Pancreas (tissue), 10 donors: ENCODE data around the gene TAB2. TPM values are rescaled to one million over a fixed set of nuclear protein-coding genes. Genes with fewer than 3 reads are reported as not detected.

Source experiments
- ATAC-seq, 4 donors: fragments of 200-7000 bp; cut with Tn5 transposase; one replicate each; pipeline versions ENCODE4 v1.8.0 to v1.9.1; 2020; ENCODE audit warnings: mild to moderate bottlenecking in 4 of 4, moderate library complexity in 4 of 4
- DNase-seq, 6 donors: peaks; one replicate each; pipeline ENCODE4 v3.0.0-alpha.2; 2020
- FAIRE-seq: peaks from 2 replicates; lab custom pipeline; 2012; peaks lifted over from hg19 to GRCh38; lab: Jason Lieb, UNC
- H3K27ac ChIP-seq, 4 donors: fragments of 200-600 bp; sonication (generic); 1 replicate in 3 of 4; 2 replicates in 1 of 4; pipeline versions ENCODE4 v1.5.0 to v1.8.0; 2020
- H3K27me3 ChIP-seq, 4 donors: fragments of 200-600 bp; one replicate each; pipeline ENCODE4 v1.8.0; 2021
- H3K36me3 ChIP-seq, 3 donors: fragments of 200-600 bp; sonication (generic) in 1 of 3; one replicate each; pipeline versions ENCODE4 v1.5.0 to v1.8.0; 2020 to 2021
- H3K4me1 ChIP-seq, 3 donors: fragments of 200-600 bp; one replicate each; pipeline ENCODE4 v1.8.0; 2021
- H3K4me3 ChIP-seq, 4 donors: fragments of 200-600 bp; sonication (generic) in 2 of 4; one replicate each; pipeline versions ENCODE4 v1.5.0 to v1.8.0; 2020 to 2021
- H3K9me3 ChIP-seq, 4 donors: fragments of 200-600 bp; one replicate each; pipeline ENCODE4 v1.8.0; 2021
- CTCF ChIP-seq, 4 donors: fragments of 200-600 bp; sonication (generic) in 3 of 4; IDR thresholded peaks; one replicate each; pipeline versions ENCODE4 v1.5.0 to v1.8.0; 2021; ENCODE audit warnings: antibody characterized with exemption in 4 of 4
- WGBS, 2 donors: extraction: QIAGEN DNeasy Blood & Tissue Kit; methylation state at CpG; one replicate each; pipeline ENCODE4 v1.1.7; 2013; 5-methylcytosine and 5-hydroxymethylcytosine counted together
- intact Hi-C, 3 donors: fragments of 100-400 bp; cut with DNase I; formaldehyde crosslinking; loops; one replicate each; pipeline versions ENCODE4 v1.11.1 to v1.14.2; 2022
- polyA plus RNA-seq, 2 donors: library from polyadenylated mRNA; stranded (reverse); fragments of 200-250 nt; gene quantifications; one replicate each; pipeline ENCODE4 v1.2.3, GENCODE V29; 2013
- total RNA-seq, 6 donors: library from RNA; stranded (reverse); fragmentation: NEBNext Ultra II Directional in 4 of 6; extraction: Animal tissue kit (Norgen Biotek cat#: 25700) in 4 of 6; gene quantifications; one replicate each; pipeline versions ENCODE4 v1.2.1 to v1.2.4, GENCODE V29; 2021 to 2023
- donor health status: healthy with polysubstance abuse.
- donor health status: DM: no; HTN: no; CAD: no; lungs with moderate emphysema.
- donor health status: DM: no; HTN: no; CAD: no.
- donor health status: control.
- donor health status: control.
- donor health status: Bipolar disorder and iron deficiency.
- donor health status: DM: yes; HTN: yes; CAD: no.
- donor health status: DM: no; HTN: no; CAD: no.
- donor health status: DM: no; HTN: no; CAD: no.
- donor health status: DM: yes; HTN: yes; CAD: no.

Gene TAB2
- total and polyA plus RNA-seq, 8 donors, result 6.6 to 35.1 (median 20.7) TPM

GRCh38 chr6:149324428-149324827 lies 6.9 kb downstream of the TAB2 start:
- FAIRE-seq, result no peak
- H3K27ac ChIP-seq, result no peak overlapping the region
- DNase-seq, result no peak
- TF ChIP-seq CTCF (IDR thresholded peaks at IDR 0.05), result no peak
- H3K27me3 ChIP-seq, result no peaks in the 10 kb centered on the region
- H3K9me3 ChIP-seq, result no peaks in the 10 kb centered on the region
- intact Hi-C loops, result no loop called here
- no peak overlapping the region for H3K4me3 ChIP-seq
- peaks cover 17 to 55% (median 55%) of the 10 kb centered on the region in 3 donors for H3K4me1 ChIP-seq
- H3K36me3 ChIP-seq, result no peaks in the 10 kb centered on the region
- peak; percentile 22 to 66 (median 45) for ATAC-seq

- H3K36me3 ChIP-seq, result no peaks in the 10 kb centered on the region
- FAIRE-seq (no peak), ATAC-seq (no peak), DNase-seq (no peak)
- H3K27me3 ChIP-seq, result no peaks in the 10 kb centered on the region
- no peak overlapping the region for H3K4me3 ChIP-seq
- intact Hi-C loops, result no loop called here
- no peaks in the 10 kb centered on the region for H3K9me3 ChIP-seq
- 95 to 97% methylated on average over 3 of the region's 3 CpGs for WGBS, 2 donors
- no peak for TF ChIP-seq CTCF (IDR thresholded peaks at IDR 0.05)
- H3K27ac ChIP-seq, result no peak overlapping the region
- H3K4me1 ChIP-seq, result peaks cover 9 to 48% (median 42%) of the 10 kb centered on the region in 3 donors
These were observed 8.2 kb downstream of the TAB2 start for GRCh38 chr6:149325648-149326236.

- no peak for ATAC-seq
- no peak for DNase-seq
- Histone ChIP-seq H3K4me1 (peaks cover 17 to 58% (median 46%) of the 10 kb centered on the region in 3 donors), H3K9me3 (no peaks in the 10 kb centered on the region), H3K27ac (no peak overlapping the region), H3K4me3 (no peak overlapping the region), H3K36me3 (no peaks in the 10 kb centered on the region), H3K27me3 (no peaks in the 10 kb centered on the region)
- 82 to 87% methylated on average over 2 of the region's 2 CpGs for WGBS, 2 donors
- intact Hi-C loops, result no loop called here
- no peak for TF ChIP-seq CTCF (IDR thresholded peaks at IDR 0.05)
- no peak for FAIRE-seq
These were observed 10.1 kb downstream of the TAB2 start for GRCh38 chr6:149327638-149328037.

GRCh38 chr6:149328083-149328482 lies 10.6 kb downstream of the TAB2 start:
- Histone ChIP-seq H3K27ac (no peak overlapping the region), H3K36me3 (no peaks in the 10 kb centered on the region), H3K4me1 (peaks cover 18 to 58% (median 51%) of the 10 kb centered on the region in 3 donors), H3K4me3 (no peak overlapping the region), H3K9me3 (no peaks in the 10 kb centered on the region), H3K27me3 (no peaks in the 10 kb centered on the region)
- FAIRE-seq, result no peak
- WGBS, 2 donors, result 97 to 100% methylated on average over 4 of the region's 4 CpGs
- no peak for DNase-seq
- no peak for ATAC-seq
- intact Hi-C loops, result no loop called here
- no peak for TF ChIP-seq CTCF (IDR thresholded peaks at IDR 0.05)

GRCh38 chr6:149329529-149329928 lies 12.0 kb downstream of the TAB2 start:
- H3K27ac ChIP-seq, result no peak overlapping the region
- TF ChIP-seq CTCF (IDR thresholded peaks at IDR 0.05), result no peak
- no peak for ATAC-seq
- H3K9me3 ChIP-seq, result no peaks in the 10 kb centered on the region
- 60 to 71% methylated on average over 1 of the region's 1 CpG for WGBS, 2 donors
- DNase-seq, result no peak
- no peaks in the 10 kb centered on the region for H3K27me3 ChIP-seq
- H3K4me3 ChIP-seq, result no peak overlapping the region
- no peaks in the 10 kb centered on the region for H3K36me3 ChIP-seq
- peaks cover 15 to 56% (median 45%) of the 10 kb centered on the region in 3 donors for H3K4me1 ChIP-seq
- FAIRE-seq, result no peak
- intact Hi-C loops, result no loop called here
